ENCODE data around the gene MMS19.
"Not testable (repeated sequence)": the region's sequence is repeated elsewhere in the genome, so short reads cannot be mapped to it uniquely, and the experiment has no call there.

The MMS19 gene

DNA sequence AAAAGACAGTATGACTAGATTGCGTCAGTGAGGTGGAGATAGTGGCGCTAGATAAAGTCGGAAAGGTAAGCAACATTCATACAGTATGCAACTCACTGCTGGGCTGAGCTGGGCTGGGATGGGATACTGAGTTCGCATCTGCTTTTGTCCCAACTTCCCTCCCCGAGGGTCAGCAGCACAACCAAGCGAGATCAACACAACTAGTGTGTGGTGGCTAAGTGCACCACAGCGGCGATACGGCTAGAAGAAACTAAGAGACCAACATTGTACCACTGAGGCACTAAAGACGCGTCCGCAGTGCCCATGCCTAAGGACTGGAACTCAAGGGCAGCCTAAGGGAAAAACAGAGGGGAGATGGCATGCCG, 52.9 kb downstream of the MMS19 start:
- Mint-ChIP-seq H3K27me3 (no peaks in the 10 kb centered on the region), H3K4me3 (peak overlapping the region; percentile 93), H3K36me3 (peaks cover 14% of the 10 kb centered on the region), H3K4me1 (peaks cover 50% of the 10 kb centered on the region), H3K27ac (peak overlapping the region; percentile 84), H3K9me3 (no peaks in the 10 kb centered on the region)
- ATAC-seq, result no peak

DNA sequence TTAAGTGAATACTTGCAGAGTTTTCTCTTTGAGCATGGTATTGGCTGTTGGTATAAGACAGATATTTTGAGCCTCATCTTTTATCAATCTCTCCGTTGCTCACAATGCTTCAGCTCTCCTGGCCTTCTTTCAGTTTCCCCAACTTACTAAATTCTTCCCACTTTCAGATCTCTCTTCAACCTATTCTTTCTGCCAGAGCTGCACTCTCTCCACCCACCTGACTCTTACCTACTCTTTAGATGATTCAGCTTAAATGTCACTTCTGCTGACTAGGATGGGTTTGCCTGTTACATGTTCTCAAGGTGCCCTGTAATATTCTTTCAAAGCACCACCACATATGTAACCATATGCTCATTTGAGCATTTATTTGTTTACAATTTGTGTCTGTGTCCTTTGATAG, 54.0 kb downstream of the MMS19 start:
- H3K9me3 Mint-ChIP-seq, result no peaks in the 10 kb centered on the region
- H3K36me3 Mint-ChIP-seq, result peaks cover 13% of the 10 kb centered on the region
- H3K27me3 Mint-ChIP-seq, result no peaks in the 10 kb centered on the region
- H3K27ac Mint-ChIP-seq, result peak overlapping the region; percentile 84
- H3K4me1 Mint-ChIP-seq, result peaks cover 48% of the 10 kb centered on the region
- ATAC-seq, result no peak
- peak overlapping the region; percentile 93 for H3K4me3 Mint-ChIP-seq

DNA sequence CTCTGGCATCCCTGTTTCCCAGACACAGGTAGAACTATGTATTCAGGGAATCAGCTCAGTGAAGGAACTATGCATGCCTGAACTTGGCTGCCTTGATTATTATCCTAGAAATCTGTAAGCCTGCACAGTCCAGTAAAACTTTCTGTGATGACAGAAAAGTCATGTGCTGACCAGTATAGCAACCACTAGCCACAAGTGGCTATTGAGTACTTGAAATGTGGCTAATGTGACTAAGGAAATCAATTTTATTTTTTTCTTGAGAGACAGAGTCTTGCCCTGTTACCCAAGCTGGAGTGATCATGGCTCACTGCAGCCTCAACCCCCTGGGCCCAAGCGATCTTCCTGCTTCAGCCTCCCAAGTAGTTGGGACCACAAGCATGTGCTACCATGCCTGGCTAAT, 55.9 kb downstream of the MMS19 start:
- ATAC-seq, result no peak
- Mint-ChIP-seq H3K36me3 (peaks cover 13% of the 10 kb centered on the region), H3K4me1 (peaks cover 29% of the 10 kb centered on the region), H3K27ac (no peak overlapping the region), H3K4me3 (no peak overlapping the region), H3K9me3 (no peaks in the 10 kb centered on the region), H3K27me3 (no peaks in the 10 kb centered on the region)

DNA sequence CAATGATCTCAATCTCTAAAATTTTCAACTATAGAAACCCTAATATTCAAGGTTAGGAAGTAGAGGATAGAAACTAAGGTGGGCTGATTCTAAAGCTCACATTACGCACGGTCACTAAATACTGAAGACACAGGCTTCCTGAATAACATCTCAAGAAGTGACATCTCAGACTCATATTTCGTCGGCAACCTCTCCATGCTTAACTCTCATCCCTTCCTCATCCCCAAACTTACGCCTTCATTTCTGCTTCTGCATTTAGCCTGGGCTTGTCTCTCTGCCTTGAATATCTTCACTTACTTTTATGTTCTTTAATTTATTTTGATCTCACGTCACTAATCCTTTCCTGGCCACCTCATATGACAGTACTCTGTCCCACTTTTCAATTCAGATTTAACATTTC, 63.0 kb downstream of the MMS19 start:
- ATAC-seq, result no peak
- Mint-ChIP-seq H3K36me3 (peaks cover 30% of the 10 kb centered on the region), H3K27me3 (no peaks in the 10 kb centered on the region), H3K9me3 (no peaks in the 10 kb centered on the region), H3K4me1 (no peaks in the 10 kb centered on the region), H3K4me3 (no peak overlapping the region), H3K27ac (no peak overlapping the region)

DNA sequence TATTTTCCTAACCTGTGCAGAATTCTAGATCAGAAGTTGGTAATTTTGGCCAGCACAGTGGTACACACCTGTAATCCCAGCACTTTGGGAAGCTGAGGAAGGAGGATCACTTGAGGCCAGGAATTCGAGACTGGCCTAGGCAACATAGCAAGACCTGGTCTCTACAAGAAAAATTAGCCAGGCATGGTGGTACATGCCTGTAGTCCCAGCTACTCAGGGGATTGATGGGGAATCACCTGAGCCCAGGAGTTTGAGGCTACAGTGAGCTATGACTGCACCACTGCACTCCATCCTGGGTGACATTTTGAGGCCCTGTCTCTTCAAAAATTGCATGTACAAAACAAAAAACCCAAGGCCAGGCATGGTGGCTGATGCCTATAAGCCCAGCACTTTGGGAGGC, 63.7 kb downstream of the MMS19 start:
- no peak overlapping the region for H3K27ac Mint-ChIP-seq

DNA sequence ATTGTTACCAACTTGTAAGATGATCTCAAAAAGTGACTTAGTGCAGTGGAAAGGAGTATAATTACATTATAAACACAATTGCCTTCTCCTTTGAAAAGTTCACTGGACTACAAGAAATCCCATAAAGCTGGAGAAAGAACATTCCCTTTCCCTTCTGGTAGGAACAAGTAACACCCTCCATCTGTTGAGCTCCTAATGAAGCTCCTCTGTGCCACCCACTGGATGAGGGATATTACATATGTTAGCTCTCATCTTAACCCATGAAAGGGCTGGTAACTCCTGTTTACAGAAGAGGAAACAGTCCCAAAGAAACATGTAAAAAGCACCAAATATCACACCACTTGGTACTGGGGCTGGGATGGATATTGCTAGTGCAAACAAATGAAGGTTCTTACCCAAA, 64.2 kb downstream of the MMS19 start:
- no peak overlapping the region for H3K4me3 Mint-ChIP-seq
- no peaks in the 10 kb centered on the region for H3K27me3 Mint-ChIP-seq
- H3K4me1 Mint-ChIP-seq, result peaks cover 4% of the 10 kb centered on the region
- peaks cover 30% of the 10 kb centered on the region for H3K36me3 Mint-ChIP-seq
- H3K27ac Mint-ChIP-seq, result no peak overlapping the region
- H3K9me3 Mint-ChIP-seq, result no peaks in the 10 kb centered on the region
- ATAC-seq, result no peak

More for the DNA sequence above, 63.7 kb downstream of the MMS19 start:
- peaks cover 30% of the 10 kb centered on the region for H3K36me3 Mint-ChIP-seq
- no peaks in the 10 kb centered on the region for H3K9me3 Mint-ChIP-seq
- H3K4me1 Mint-ChIP-seq, result no peaks in the 10 kb centered on the region
- H3K27me3 Mint-ChIP-seq, result no peaks in the 10 kb centered on the region
- ATAC-seq, result no peak
- no peak overlapping the region for H3K4me3 Mint-ChIP-seq

DNA sequence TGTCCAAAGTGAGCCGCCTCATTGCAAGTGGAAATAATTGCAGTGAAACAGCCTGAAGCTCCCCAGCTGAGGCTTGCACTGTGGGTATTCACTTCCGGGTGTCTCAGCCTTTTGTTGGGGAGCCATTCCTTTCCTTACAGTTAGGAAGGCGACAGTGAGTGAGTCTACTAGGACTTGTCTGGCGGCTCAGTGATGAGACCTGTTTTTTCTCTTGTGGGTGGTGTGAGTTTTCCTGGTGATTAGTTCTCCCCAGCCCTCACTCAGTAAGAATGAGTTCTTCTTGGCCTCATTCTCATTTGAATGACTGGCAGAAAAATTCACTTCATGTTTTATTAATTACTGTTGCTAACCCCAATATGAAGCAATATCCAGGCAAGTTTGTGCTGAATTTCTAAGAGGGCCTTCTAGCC, 69.6 kb downstream of the MMS19 start:
- ATAC-seq, result no peak
- peaks cover 15% of the 10 kb centered on the region for H3K36me3 Mint-ChIP-seq
- H3K9me3 Mint-ChIP-seq, result no peaks in the 10 kb centered on the region
- peak overlapping the region; percentile 85 for H3K4me3 Mint-ChIP-seq
- H3K27me3 Mint-ChIP-seq, result no peaks in the 10 kb centered on the region
- H3K4me1 Mint-ChIP-seq, result peaks cover 22% of the 10 kb centered on the region
- peak overlapping the region; percentile 92 for H3K27ac Mint-ChIP-seq

DNA sequence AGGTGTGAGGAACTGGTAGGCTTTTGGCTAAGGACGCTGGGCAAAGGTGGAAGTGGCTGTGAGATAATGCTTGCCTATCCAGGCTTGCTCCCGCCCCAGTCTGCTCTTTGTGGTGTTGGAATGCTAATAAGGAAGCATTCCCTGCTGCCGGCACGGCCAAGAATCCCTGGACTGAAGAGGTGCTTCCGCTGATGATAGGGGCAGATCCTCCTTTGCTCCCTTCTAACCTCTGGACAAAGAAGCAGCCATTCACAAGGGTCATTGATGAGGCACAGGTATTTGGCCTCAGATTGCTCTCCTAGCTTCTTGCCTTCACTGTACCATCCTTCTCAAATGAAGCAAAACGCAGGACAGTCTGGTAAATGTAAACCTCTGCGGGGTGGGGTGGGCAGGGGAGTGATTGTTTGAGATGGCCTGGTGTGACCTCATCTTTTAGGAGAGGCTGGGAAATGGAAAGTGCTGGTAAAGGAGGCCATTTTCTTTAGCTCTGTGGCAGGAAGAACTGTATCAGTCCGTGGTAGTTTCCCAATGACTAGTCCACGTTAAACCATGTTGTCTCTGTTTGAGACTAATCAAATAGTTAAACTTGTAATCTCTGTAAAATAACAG, 70.5 kb downstream of the MMS19 start:
- ATAC-seq, result no peak
- Mint-ChIP-seq H3K4me1 (peaks cover 30% of the 10 kb centered on the region), H3K4me3 (peak overlapping the region; percentile 85), H3K27ac (peak overlapping the region; percentile 92), H3K27me3 (no peaks in the 10 kb centered on the region), H3K36me3 (peaks cover 11% of the 10 kb centered on the region), H3K9me3 (no peaks in the 10 kb centered on the region)

DNA sequence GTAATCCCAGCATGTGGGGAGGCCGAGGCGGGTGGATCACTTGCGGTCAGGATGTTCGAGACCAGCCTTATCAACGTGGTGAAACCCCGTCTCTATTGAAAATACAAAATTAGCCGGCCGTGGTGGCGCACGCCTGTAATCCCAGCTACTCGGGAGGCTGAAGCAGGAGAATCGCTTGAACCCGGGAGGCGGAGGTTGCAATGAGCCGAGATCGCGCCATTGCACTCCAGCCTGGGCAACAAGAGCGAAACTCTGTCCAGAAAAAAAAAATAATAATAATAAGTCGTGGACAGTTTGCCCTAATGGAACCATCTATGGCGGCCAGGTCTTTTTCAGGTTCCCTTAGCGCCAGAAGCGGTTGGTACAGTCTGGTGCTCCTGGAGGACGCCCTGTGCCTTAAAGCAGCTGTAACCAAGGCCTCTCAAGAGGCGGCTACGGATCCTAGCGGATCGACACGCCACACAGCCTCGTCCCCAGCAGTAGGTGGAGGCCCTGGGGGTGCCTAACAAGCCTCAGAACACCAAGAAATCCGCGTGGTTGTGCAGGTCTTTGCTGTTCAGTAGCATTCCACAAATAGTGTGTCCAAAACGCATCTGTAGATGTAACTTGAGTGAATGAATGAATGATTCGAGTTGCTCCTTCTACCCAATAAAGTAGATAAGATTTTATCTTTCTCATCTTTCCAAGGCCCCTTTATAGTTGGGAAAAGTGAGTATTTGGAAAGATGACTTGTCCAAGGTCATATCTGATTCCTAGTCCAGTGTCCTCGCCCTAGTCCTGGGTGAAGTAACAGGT, 71.2 kb downstream of the MMS19 start:
- Mint-ChIP-seq H3K4me3 (peak overlapping the region; percentile 85), H3K9me3 (no peaks in the 10 kb centered on the region), H3K4me1 (peaks cover 30% of the 10 kb centered on the region), H3K27ac (peak overlapping the region; percentile 92), H3K36me3 (peaks cover 8% of the 10 kb centered on the region), H3K27me3 (no peaks in the 10 kb centered on the region)
- ATAC-seq, result no peak

DNA sequence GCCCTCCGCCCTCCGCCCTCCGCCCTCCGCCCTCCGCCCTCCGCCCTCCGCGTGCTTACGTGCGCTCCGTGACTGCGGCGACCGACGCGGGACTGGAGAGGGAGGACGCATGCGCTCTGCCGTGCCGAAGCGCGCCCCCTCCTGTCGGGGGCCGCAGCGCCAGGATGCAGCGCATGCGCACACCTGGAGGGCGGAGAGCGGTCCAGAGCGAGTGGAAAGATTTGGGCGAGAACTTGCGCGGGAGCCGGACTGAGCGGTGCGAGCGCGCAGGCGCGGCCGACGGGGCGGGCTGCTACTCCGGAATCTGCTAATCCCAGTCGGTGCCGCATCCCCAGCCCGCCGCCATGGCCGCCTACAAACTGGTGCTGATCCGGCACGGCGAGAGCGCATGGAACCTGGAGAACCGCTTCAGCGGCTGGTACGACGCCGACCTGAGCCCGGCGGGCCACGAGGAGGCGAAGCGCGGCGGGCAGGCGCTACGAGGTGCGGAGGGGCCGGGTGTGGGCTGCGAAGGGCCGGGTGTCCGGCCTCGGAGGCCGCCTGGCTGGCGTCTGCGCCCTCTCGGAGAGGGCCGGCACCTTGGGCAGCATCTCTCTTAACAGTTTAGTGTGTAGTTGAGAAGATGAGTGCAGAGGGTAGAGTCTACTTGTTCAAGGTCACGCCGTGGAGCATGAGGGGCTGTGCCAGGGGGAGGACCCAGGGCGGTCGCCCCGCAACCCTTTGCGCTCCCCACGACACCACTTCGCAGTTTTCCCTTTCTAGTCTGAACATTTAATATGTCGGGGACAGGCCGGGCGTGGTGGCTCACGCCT, 72.1 kb downstream of the MMS19 start, which contains the start of gene PGAM1:
Gene PGAM1 (plus strand): TSS at position 228 of the 812 bp plus-strand sequence. CDS start 117 bp downstream, at position 345.
- Mint-ChIP-seq H3K27ac (peak within 1 kb of the TSS; percentile 92), H3K9me3 (no peaks in the 10 kb centered on the region), H3K4me3 (peak within 1 kb of the TSS; percentile 85), H3K27me3 (no peaks in the 10 kb centered on the region), H3K36me3 (no peaks in the 10 kb centered on the region), H3K4me1 (peaks cover 30% of the 10 kb centered on the region)
- peak; percentile 96 for ATAC-seq

DNA sequence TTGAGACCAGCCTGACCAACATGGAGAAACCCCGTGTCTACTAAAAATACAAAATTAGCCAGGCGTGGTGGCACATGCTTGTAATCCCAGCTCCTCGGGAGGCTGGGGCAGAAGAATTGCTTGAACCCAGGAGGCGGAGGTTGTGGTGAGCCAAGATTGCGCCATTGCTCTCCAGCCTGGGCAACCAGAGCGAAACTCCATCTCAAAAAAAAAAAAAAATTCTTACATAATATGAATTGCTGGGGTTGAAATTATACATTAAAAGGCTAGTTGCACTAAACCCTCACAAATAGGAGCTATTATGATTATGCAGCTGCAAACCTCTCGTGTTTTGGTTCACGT, 74.5 kb downstream of the MMS19 start:
- Mint-ChIP-seq H3K4me1 (peaks cover 35% of the 10 kb centered on the region), H3K27ac (peak overlapping the region; percentile 81)
- not testable (repeated sequence) for H3K4me3 Mint-ChIP-seq, H3K36me3 Mint-ChIP-seq, H3K27me3 Mint-ChIP-seq, ATAC-seq, H3K9me3 Mint-ChIP-seq

DNA sequence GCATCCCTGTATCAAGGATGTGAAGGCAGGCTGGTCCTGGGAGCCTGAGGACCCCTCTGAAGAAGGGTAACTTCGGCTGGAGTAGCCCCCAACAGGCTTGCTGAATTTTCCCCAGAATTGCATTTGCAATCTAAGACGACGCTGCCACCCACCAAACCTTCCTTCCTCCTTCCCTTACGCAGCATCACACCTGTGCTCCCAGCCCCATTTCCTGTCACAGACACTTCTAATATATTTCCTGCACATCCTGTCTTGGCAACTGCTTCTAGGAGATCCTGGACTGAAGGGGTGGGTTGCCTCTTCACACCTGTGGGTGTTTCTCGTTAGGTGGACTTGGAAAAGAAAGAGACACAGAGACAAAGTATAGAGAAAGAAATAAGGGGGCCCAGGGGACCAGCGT, 81.7 kb downstream of the MMS19 start:
- H3K9me3 Mint-ChIP-seq, result no peaks in the 10 kb centered on the region
- H3K4me3 Mint-ChIP-seq, result no peak overlapping the region
- peak overlapping the region; percentile 31 for H3K27ac Mint-ChIP-seq
- ATAC-seq, result no peak
- H3K36me3 Mint-ChIP-seq, result no peaks in the 10 kb centered on the region
- peaks cover 40% of the 10 kb centered on the region for H3K4me1 Mint-ChIP-seq
- H3K27me3 Mint-ChIP-seq, result no peaks in the 10 kb centered on the region

DNA sequence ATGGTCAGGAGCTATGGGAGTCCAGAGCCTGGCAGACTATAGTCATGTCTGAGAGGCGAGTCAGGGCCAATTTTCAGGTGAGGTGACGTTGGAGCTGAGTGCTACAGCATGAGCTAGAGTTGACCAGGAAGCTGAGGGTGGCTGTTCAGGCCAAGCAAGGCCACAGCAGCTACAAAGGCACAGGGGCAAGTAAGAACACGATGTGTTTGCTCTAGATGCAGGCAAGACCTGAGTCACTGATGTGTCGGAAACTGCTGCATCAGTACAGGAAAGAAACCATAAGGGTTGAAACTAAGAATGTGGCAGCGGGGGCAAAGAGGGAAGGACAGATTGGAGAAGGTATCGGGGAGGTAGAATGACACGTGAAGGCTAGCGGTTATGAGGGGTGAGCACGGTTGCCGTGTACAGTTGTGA, 85.3 kb downstream of the MMS19 start:
- no peak for ATAC-seq
- Mint-ChIP-seq H3K4me3 (no peak overlapping the region), H3K27me3 (no peaks in the 10 kb centered on the region), H3K4me1 (peaks cover 21% of the 10 kb centered on the region), H3K9me3 (no peaks in the 10 kb centered on the region), H3K27ac (no peak overlapping the region), H3K36me3 (no peaks in the 10 kb centered on the region)

DNA sequence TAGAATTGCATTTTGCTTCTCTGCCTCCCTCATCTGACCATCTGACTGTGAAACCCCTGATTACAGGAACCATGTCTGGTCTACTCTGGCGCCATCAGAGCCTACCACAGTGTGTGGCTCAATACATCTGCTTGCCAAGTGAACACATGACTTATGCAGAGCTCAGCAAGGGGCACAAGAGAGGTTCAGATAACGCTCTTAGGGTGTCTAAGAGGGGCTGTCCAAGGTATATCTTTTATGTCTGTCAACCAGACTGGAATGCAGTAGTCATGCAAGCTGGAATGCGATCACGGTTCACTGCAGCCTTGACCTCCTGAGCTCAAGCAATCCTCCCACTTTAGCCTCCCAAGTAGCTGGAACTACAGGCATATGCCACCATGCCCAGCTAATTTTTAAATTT, 86.8 kb downstream of the MMS19 start:
- Mint-ChIP-seq H3K4me1 (peaks cover 15% of the 10 kb centered on the region), H3K4me3 (no peak overlapping the region), H3K27me3 (no peaks in the 10 kb centered on the region), H3K27ac (no peak overlapping the region), H3K36me3 (no peaks in the 10 kb centered on the region), H3K9me3 (no peaks in the 10 kb centered on the region)
- ATAC-seq, result no peak

DNA sequence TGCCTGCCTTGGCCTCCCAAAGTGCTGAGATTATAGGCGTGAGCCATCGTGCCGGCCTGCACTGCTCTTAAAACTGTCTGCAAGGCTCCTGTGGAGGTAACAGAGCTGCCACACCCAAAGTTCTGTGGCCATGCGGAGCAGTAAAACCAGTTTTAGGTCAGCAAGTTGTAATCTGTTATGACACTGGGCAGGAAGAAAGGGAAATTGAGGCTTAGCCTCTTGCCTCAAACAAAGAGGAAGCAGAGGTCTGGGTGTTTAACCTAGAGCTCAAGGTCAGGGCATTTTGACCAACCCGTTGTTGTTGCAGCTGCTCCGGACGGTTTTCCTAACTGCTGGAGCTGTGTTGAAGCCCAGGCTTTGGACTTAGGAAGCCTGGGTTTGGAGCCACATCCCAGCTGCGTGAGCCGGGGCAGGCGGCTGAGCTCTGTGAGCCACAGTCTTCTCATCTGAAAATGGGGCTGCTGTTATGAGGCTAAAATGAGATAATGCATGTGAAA, 89.7 kb downstream of the MMS19 start:
- H3K4me1 Mint-ChIP-seq, result peaks cover 11% of the 10 kb centered on the region
- no peaks in the 10 kb centered on the region for H3K9me3 Mint-ChIP-seq
- ATAC-seq, result no peak
- no peak overlapping the region for H3K4me3 Mint-ChIP-seq
- H3K36me3 Mint-ChIP-seq, result no peaks in the 10 kb centered on the region
- no peak overlapping the region for H3K27ac Mint-ChIP-seq
- no peaks in the 10 kb centered on the region for H3K27me3 Mint-ChIP-seq

Data from stimulated activated memory B cell treated with anti-CD40 and anti-IgM and Interleukin-4, amounts not matched to agents 10 μg/mL and 1 μg/mL and 100 μg/mL, for 72 hours (primary cell).